GM23248 (cell line): ENCODE measurements around the gene FBXO42. TPM values are rescaled to one million over a fixed set of nuclear protein-coding genes. Genes with fewer than 3 reads are reported as not detected.

ENCODE experiments used
- DNase-seq: peaks from one replicate; pipeline ENCODE4 v3.0.0-alpha.2; 2015
- H2AFZ ChIP-seq: fragments of 200-600 bp; sonication (generic); 2 replicates; pipeline ENCODE4 v1.6.1; 2016; ENCODE audit warnings: antibody characterized with exemption
- H3F3A ChIP-seq: fragments of 200-600 bp; sonication (generic); 2 replicates; pipeline ENCODE4 v1.6.1; 2016; ENCODE audit warnings: mild to moderate bottlenecking, antibody characterized with exemption, mixed run types; ENCODE audit not compliant: insufficient read depth
- H3K27ac ChIP-seq: fragments of 200-600 bp; sonication (generic); 2 replicates; pipeline ENCODE4 v1.5.1; 2016; ENCODE audit warnings: mild to moderate bottlenecking
- H3K27me3 ChIP-seq: fragments of 200-600 bp; sonication (generic); replicated peaks from 2 replicates; pipeline ENCODE4 v1.6.1; 2016; ENCODE audit warnings: mild to moderate bottlenecking; ENCODE audit not compliant: insufficient read depth
- H3K36me3 ChIP-seq: fragments of 200-600 bp; sonication (generic); 2 replicates; pipeline ENCODE4 v1.6.1; 2016; ENCODE audit warnings: low read depth, mild to moderate bottlenecking
- H3K4me1 ChIP-seq: fragments of 200-600 bp; sonication (generic); 2 replicates; pipeline ENCODE4 v1.6.1; 2016; ENCODE audit warnings: mild to moderate bottlenecking; ENCODE audit not compliant: insufficient read depth
- H3K4me2 ChIP-seq: fragments of 200-600 bp; sonication (generic); one replicate; pipeline ENCODE4 v1.6.1; 2016; ENCODE audit warnings: mild to moderate bottlenecking; ENCODE audit not compliant: unreplicated experiment
- H3K4me3 ChIP-seq: fragments of 200-600 bp; sonication (generic); 2 replicates; pipeline ENCODE4 v1.5.1; 2016; ENCODE audit warnings: mild to moderate bottlenecking
- H3K79me2 ChIP-seq: fragments of 200-600 bp; sonication (generic); 2 replicates; pipeline ENCODE4 v1.6.1; 2016; ENCODE audit warnings: mild to moderate bottlenecking; ENCODE audit not compliant: insufficient read depth
- H3K9ac ChIP-seq: fragments of 200-600 bp; sonication (generic); 2 replicates; pipeline ENCODE4 v1.6.1; 2016; ENCODE audit warnings: mild to moderate bottlenecking
- H3K9me2 ChIP-seq: fragments of 200-600 bp; sonication (generic); 2 replicates; pipeline ENCODE4 v1.6.1; 2016; ENCODE audit warnings: mixed run types, mild to moderate bottlenecking, moderate library complexity; ENCODE audit not compliant: insufficient read depth
- H3K9me3 ChIP-seq: fragments of 200-600 bp; sonication (generic); one replicate; pipeline ENCODE4 v1.6.1; 2017; ENCODE audit warnings: low read depth
- H4K20me1 ChIP-seq: fragments of 200-600 bp; sonication (generic); 2 replicates; pipeline ENCODE4 v1.6.0; 2016; ENCODE audit not compliant: insufficient read depth
- EZH2 ChIP-seq: fragments of 200-600 bp; sonication (generic); IDR thresholded peaks from 2 replicates; pipeline ENCODE4 v1.6.1; 2018; ENCODE audit warnings: antibody characterized with exemption, mild to moderate bottlenecking; ENCODE audit not compliant: insufficient read depth, poor library complexity, severe bottlenecking
- EZH2phosphoT487 ChIP-seq: fragments of 200-600 bp; sonication (generic); IDR thresholded peaks from 2 replicates; pipeline ENCODE4 v1.6.1; 2018; ENCODE audit warnings: antibody characterized with exemption, moderate library complexity, mild to moderate bottlenecking, low read depth; ENCODE audit not compliant: insufficient read depth
- WGBS, 2 experiments: methylation state at CpG; one replicate each; pipeline ENCODE4 v1.1.6; 2015 to 2017; ENCODE audit warnings: low lambda C conversion rate in 2 of 2, low coverage in 1 of 2; ENCODE audit errors: missing lambda C conversion rate in 2 of 2; 5-methylcytosine and 5-hydroxymethylcytosine counted together
- in situ Hi-C: fragments of 300-500 bp; cut with MboI; formaldehyde crosslinking; loops from 2 replicates; pipeline ENCODE4 v1.15.0; 2020
- polyA plus RNA-seq: library from polyadenylated mRNA; unstranded; fragments of >200 nt; fragmentation: Nextera tagmentation; extraction: Ambion mirVana; gene quantifications from 2 replicates; pipeline ENCODE4 v1.2.1, GENCODE V29; 2016
- total RNA-seq: library from RNA; depleted of rRNA; stranded (reverse); fragments of >200 nt; shearing (Covaris generic); gene quantifications from 2 replicates; pipeline ENCODE4 v1.2.3, GENCODE V29; 2014

The FBXO42 gene
- total and polyA plus RNA-seq, 2 experiments from 2014 or later: 17.1 to 20.2 TPM

DNA sequence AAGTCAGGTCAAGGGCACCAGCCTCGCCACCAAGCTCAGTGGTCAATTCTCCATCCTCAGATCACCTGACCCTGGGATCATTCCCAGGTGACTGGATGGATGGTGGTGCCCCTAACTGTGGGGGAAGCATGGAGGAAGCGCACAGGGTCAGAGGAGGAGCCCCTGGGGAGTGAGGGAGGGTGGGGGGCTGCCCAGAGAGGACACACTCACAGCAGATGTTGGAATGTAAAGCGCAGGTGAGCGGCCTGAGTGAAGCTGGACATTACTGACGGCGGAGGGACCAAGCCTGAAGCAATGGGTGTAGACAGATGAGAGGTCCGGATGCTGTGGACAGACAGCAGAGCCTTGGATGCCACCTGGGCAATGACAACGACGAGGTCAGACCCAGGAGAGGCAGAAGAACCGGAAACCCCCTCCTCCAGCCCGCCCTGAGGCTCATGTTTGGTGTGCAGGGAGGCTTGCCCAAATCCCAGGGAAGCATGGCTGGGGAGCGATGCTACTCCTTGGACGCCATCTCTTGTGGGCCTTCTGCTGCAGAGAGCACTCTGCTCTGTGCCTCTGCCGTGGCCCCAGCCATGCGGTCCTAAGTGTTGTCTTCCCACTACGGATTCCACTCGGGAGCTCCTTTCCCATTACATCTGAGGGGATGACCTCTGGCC lies 109.6 kb downstream of the FBXO42 start:
- Histone ChIP-seq H2AFZ (no peak overlapping the region), H3K36me3 (peaks cover 3% of the 10 kb centered on the region; the same call in 1 of the 2 replicates), H3K9me2 (no peaks in the 10 kb centered on the region), H3K79me2 (peaks cover 6% of the 10 kb centered on the region; the same call in 1 of the 2 replicates), H3K27ac (no peak overlapping the region), H3K9ac (no peak overlapping the region), H3F3A (peaks cover 10% of the 10 kb centered on the region), H3K4me1 (peaks cover 6% of the 10 kb centered on the region), H4K20me1 (no peaks in the 10 kb centered on the region), H3K4me3 (no peak overlapping the region), H3K4me2 (no peak overlapping the region), H3K27me3 (no peaks in the 10 kb centered on the region), H3K9me3 (no peaks in the 10 kb centered on the region)
- DNase-seq: no peak
- WGBS, 2 experiments: 81 to 90% methylated on average over 13 to 17 of the region's 17 CpGs
- in situ Hi-C loops: loop anchor here (10.0 kb wide), 1 partner anchor 158 kb away; no protein-coding TSS in a partner anchor
- no peak for TF ChIP-seq EZH2
- TF ChIP-seq EZH2phosphoT487: no peak

DNA sequence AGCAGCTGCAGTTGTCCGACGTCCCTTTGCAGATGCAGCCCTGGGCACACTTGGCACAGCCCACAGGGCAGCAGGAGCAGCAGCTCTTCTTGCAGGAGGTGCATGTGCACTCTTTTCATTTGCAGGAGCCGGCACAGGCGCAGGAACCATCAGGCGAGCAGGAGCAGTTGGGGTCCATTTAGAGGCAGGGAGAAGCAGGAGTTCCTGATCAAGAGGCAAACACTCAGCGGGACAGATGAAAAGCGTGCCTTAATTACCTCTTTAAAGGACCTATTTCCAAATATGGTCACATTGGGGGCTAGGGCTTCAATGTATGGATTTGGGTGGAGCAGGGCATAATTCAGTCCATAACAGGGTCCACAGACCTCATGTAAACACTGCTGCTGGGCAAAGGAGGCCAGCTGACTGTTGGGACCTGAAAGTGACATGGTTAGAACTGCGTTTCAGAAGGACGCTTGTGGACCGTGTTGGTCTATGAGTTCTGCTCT lies 111.0 kb downstream of the FBXO42 start:
- no peaks in the 10 kb centered on the region for H4K20me1 ChIP-seq
- no peak for TF ChIP-seq EZH2
- no peak for TF ChIP-seq EZH2phosphoT487
- H3K27me3 ChIP-seq: no peaks in the 10 kb centered on the region
- peaks cover 14% of the 10 kb centered on the region for H3F3A ChIP-seq
- H3K79me2 ChIP-seq: no peaks in the 10 kb centered on the region
- H3K9me3 ChIP-seq: no peaks in the 10 kb centered on the region
- DNase-seq: no peak
- H3K36me3 ChIP-seq: no peaks in the 10 kb centered on the region
- in situ Hi-C loops: loop anchor here (10.0 kb wide), 1 partner anchor 156 kb away; no protein-coding TSS in a partner anchor
- H3K4me3 ChIP-seq: no peak overlapping the region
- no peaks in the 10 kb centered on the region for H3K9me2 ChIP-seq
- no peak overlapping the region for H3K27ac ChIP-seq
- H2AFZ ChIP-seq: no peak overlapping the region
- peaks cover 15% of the 10 kb centered on the region for H3K4me1 ChIP-seq
- no peak overlapping the region for H3K4me2 ChIP-seq
- H3K9ac ChIP-seq: no peak overlapping the region
- 93 to 94% methylated on average over 10 of the region's 10 CpGs for WGBS, 2 experiments

DNA sequence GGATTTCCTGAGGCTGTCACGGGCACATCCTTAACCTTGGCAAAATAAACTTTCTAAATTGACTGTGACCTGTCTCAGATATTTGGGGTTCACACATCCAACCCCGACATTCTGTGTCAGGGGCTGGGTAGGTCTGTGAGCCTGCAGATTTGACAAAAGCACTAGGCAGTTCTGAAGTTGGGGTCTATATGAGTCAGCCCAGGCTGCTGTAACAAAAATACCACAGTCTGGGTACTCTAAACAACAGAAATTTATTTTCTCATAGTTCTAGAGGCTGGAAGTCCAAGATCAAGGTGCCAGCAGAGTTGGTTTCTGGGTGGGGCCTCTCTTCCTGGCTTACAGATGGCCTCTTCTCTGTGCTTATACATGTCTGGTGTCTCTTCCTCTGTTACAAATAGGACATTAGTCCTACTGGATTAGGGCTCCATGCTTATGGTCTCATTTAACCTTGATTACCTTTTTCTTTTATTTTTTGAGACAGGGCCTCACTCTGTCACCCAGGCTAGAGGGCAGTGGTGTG lies 112.2 kb downstream of the FBXO42 start:
- no peak for DNase-seq
- no peaks in the 10 kb centered on the region for H3K9me2 ChIP-seq
- in situ Hi-C loops: loop anchor here (10.0 kb wide), 1 partner anchor 155 kb away; no protein-coding TSS in a partner anchor

DNA sequence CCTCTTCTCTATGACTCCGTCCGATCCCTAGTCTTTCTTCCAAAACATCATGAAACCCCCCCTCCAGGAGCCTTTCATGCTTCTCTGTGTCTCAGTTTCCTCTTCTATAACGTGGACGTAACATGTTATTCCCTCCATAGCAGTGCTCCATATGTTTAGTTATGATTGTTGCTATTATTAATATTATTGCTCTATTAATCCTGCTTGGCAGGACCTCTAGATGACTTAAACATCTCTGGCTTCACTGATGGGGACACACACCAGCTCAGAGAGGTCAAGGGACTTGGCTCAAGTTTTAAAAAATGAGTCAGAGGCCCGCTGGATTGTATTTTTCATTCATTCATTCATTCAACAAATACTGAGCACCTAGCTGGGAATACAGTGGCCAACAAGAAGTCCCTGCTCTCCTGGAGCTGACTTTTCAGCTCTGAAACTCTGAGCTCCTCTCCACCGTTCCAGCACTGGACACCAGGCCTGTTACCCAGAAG lies 114.9 kb downstream of the FBXO42 start:
- Histone ChIP-seq H3K79me2 (no peaks in the 10 kb centered on the region), H2AFZ (peak overlapping the region; percentile 92), H3K9me3 (no peaks in the 10 kb centered on the region), H4K20me1 (no peaks in the 10 kb centered on the region), H3F3A (peaks cover 10% of the 10 kb centered on the region), H3K36me3 (no peaks in the 10 kb centered on the region), H3K27me3 (no peaks in the 10 kb centered on the region), H3K9ac (peak overlapping the region; percentile 77), H3K4me3 (peak overlapping the region; percentile 70), H3K4me1 (peaks cover 14% of the 10 kb centered on the region), H3K27ac (peak overlapping the region; percentile 71), H3K4me2 (peak overlapping the region; percentile 64), H3K9me2 (no peaks in the 10 kb centered on the region)
- peak; percentile 64 for DNase-seq
- in situ Hi-C loops: no loop called here
- 28 to 29% methylated on average over 6 of the region's 6 CpGs for WGBS, 2 experiments
- TF ChIP-seq EZH2 (no peak), EZH2phosphoT487 (no peak)

More for the DNA sequence above, 112.2 kb downstream of the FBXO42 start:
- 71 to 85% methylated on average over 2 of the region's 2 CpGs for WGBS, 2 experiments
- H3K4me1 ChIP-seq: peaks cover 18% of the 10 kb centered on the region
- no peak overlapping the region for H3K9ac ChIP-seq
- H3K9me3 ChIP-seq: no peaks in the 10 kb centered on the region
- no peaks in the 10 kb centered on the region for H4K20me1 ChIP-seq
- no peak overlapping the region for H2AFZ ChIP-seq
- no peak overlapping the region for H3K4me3 ChIP-seq
- H3K36me3 ChIP-seq: no peaks in the 10 kb centered on the region
- TF ChIP-seq EZH2: no peak
- no peak for TF ChIP-seq EZH2phosphoT487
- H3K79me2 ChIP-seq: no peaks in the 10 kb centered on the region
- peaks cover 14% of the 10 kb centered on the region for H3F3A ChIP-seq
- no peak overlapping the region for H3K4me2 ChIP-seq
- no peak overlapping the region for H3K27ac ChIP-seq
- H3K27me3 ChIP-seq: no peaks in the 10 kb centered on the region
